ENCODE results near the gene ARPC2.
A peak's percentile ranks its signal among the peaks of the same experiment; 100 is the strongest.
"Not testable (repeated sequence)": the region's sequence is repeated elsewhere in the genome, so short reads cannot be mapped to it uniquely, and the experiment has no call there.

The ARPC2 gene

DNA sequence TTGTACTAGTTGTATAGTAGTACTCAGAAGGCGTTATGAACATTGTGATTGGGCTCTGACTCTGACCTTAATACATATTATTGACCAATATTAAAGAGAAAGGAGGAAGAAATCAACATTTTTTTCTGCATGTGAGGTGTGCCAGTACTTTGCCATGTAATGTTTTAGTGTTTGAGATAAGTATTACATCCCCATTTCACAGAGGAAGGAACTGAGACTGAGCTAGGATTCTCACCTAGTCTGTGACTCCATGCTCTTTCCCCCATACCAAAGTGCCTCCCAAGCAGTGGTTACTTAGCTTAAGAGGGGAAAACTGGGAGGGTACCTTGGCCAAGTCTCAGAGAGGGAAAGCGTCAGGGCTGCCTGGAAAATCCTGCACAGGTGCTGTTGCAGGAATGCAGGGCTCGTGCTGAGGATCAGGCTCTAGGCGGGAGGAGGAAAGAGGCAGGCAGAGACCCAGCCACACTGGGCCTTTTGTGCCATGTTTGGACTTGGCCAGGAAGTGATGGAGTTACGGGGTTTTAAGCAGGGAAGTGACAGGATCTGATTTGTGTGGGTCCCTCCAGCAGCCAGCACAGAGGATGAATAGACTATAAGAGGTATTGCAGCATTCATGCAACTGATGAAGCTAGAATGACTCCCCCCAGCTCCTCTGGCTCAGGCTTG lies 55.0 kb downstream of the ARPC2 start:
- no peak for DNase-seq

DNA sequence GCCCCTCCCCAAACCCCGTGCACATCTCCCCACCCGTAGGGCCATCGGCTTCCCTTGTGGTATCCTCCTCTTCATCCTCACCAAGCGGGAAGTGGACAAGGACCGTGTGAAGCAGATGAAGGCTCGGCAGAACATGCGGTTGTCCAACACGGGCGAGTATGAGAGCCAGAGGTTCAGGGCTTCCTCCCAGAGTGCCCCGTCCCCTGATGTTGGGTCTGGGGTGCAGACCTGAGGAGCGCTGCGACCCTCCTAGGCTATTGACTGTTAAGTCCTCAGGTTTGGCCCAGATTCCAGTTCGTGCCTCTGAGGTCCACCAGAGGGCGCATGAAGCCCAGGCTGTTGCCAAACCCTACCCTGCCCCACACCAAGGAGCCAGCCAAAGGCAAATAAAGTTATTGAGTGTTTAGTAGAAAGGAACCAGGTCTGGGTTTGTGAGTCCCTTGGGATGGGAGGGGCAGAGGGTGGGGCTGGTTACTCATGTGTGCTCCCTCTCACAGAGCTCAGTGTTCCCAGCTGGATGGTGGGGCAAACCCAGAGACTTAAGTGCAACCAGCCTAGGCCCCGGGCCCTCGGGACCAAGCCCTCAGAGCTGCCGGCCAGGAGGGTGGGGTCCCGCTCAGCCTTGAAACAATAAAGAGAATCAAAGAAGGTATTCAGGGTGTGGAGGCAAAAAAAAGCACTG lies 55.7 kb downstream of the ARPC2 start:
- peak; percentile 79 to 80 for DNase-seq

DNA sequence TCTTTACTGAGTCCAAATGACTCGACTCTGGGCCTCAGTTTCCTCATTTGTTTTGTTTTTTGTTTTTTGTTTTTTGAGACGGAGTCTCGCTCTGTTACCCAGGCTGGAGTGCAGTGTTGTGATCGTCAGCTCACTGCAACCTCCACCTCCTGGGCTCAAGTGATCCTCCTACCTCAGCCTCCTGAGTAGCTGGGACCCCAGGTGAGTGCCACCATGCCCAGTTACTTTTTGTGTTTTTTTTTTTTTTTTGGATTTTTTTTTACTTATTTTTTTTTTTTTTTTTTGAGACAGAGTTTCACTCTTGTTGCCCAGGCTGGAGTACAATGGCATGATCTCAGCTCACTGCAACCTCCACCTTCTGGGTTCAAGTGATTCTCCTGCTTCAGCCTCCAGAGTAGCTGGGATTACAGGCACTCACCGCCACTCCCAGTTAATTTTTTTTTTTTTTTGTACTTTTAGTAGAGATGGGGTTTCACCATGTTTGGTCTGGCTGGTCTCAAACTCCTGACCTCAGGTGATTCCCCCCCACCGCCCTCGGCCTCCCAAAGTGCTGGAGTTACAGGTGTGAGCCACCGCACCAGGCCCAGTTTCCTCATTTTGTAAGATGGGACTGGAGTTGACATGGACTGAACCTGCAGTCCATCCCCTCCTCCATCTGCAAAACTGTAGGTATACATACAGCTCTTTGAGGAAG lies 56.4 kb downstream of the ARPC2 start:
- DNase-seq, result not testable (repeated sequence)

DNA sequence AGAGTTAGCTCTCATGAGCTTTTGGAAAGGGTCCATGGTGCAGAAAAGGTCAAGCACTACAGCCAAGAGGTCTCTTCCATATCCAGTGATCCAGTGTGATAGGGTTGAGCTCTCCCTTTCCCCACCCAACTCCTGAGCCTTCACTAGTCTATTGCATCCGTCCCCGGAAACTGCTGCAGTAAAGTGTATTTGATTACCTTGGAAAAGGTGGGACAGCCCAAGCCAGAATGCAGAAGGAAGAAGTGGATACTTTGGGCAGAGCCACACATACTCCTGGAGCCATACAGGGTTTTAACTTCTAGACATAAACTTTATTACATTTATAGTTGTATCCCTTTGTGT lies 56.9 kb downstream of the ARPC2 start:
- no peak for DNase-seq

DNA sequence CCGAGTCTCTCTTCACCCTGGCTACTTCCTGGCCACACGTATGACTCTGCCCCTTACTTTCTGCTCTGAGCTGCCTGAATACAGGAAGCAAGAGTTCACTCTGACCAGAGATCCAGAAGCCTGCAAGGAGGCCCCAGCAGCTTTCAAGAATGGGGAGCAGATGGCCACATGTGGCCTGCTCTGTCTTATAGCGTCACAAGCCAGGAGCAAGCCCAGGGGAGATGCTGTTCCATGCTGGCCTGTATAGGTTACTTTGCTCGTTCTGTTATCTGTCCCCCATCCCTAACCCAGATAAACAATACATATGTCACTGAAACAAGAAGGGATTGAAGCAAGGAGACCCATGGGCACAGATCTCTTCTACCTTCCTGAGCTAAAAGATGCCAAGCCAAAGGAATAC lies 57.6 kb downstream of the ARPC2 start:
- DNase-seq, result no peak

DNA sequence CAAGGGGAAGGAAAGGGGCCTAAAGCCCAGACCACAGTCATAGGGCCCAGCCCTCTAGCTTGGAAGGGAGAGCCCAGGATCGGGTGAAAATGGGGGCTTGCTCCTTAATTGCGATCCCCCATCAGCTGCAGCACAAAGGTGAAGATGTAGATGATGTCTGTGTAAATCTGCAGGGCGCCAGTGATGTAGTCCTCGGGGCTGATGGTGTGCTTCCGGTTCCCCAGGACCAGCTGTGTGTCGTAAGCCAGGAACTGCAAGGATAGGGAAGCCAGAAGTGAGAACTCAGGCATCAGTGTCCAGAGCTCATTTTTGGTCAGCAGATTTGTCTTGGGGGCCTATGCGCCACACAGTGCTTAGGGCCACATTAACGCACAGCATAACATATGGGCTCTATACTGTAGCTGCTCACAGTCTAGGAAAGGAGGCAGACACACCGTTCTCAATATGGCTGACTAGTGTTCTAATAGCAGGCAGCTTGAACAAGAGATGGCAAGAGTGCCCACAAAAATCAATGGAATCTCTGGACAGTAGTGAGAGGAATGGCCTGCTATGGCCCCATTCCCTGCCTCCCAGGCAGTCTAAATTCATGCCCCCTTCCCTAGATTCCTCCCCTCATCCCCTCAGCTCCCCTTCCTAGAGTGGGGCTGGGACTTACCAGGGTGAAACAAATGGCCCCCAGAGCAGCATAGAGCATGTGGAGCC lies 58.5 kb downstream of the ARPC2 start:
- no peak for DNase-seq

DNA sequence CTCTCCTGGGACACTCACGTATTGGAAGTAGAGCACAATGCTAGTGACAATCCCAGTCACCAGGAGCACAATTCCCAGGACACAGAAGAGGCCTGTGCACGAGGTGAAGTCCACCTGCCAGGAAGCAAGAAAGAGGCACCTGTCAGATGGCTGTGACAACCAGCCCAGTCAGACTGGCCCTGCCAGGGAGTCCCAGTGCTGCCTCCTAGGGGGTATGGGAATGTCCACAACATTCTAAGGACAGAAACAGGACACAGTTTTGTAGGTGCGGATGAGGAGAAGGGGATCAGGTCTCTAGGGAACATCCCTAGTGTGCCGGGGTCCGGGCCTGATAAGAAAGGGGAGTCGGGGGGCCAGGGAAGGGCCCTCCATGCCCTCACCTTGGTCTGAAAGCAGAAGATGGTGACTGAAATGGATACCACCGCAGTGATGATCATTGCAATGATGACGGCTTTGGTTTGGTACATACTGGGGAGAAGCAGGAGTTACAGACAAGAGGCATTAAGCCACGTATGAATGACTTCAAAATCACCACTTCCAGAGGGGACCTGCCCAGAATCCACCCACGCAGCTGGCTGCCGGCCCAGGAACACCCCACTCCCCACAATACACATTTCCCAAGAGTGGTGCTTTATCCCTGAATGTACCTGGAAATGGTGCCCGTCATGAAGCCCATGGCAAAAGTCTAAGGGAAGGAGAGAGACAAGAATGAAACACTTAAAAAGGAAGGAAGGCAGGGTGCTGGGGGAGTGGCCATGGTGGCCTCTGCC lies 60.2 kb downstream of the ARPC2 start:
- no peak for DNase-seq

DNA sequence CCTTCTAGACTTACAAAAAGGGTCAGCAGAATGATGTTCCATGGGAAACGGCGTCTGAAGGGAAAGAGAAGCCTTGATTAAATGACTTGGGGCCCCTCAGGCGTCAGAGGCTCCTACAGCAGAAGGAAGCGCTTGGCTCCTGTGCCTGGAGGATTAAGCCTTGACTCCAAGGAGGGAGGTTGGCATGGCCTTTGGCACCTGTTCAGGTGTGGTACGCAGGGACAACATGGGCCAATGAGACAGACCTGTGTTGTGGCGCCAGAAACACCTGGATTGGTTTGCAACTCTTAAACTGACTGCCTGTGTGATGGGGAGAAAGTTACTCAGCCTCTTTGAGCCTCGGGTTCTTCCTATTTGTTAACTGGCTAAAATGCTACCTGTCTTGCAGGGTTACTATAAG lies 60.9 kb downstream of the ARPC2 start:
- no peak for DNase-seq

DNA sequence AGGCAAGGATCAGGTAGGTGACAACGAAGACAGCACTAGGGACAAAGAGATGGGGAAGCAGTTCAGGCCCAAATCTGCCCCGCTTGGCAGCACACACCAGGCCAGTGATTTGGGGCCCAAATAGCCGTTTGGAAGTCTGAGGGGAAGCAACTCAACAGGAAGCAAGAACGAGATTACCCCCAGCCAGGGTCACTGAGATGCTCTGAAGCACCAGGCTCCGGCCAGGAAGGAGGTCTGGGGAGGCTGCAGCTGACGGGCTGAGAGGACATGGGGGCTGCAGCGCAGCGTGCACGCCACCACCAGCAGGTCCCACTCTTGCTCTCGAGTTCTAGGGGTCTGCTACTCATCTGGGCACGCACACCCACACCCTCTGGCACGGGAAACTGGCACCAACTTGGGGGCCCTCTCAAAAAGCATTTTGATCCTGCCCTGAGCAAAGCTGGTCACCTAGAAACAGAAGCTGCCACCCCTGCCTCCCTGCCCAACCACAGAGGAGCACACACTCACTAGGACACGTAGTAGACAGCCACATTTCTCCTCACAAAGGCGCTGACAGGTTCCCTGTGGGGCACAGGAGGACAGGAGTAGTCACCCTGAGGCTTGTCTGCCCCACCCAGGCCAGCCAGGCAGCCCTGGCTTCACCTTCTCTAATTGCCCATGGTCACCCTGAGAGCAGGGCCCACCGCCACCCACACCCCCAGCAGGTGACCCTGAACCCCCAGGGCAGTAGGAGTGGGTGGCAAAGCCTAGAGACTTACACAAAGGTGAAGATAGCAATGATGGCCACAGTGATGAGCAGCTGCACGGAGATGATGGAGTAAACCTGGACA lies 61.8 kb downstream of the ARPC2 start:
- no peak for DNase-seq

DNA sequence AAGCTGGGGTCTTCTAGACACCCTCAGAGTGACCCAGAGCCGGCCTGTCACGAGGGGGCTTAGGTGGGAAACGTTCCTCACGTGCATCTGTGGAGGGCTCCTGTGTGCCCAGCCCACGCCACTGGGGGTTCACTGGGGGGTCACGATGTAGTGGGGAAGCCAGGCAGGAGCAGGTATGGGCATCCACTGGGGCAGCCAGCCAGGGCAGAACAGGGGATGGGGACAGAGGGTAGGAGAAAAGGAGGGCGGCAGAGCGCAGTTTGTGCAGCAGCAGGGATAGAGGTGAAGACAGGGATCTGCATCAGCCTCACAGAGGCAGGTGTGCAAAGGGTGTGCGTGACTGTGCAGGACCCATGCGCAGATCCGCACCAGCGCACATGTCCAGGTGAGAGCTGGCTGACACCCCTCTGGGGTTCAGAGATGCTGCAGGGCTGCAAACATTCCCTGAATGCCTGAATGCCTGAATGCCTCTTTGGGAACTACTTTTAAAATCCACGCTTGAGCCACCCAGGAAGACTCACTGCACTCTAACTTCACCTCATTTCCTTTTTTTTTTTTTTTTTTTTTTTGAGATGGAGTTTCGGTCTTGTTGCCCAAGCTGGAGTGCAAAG lies 63.4 kb downstream of the ARPC2 start:
- DNase-seq, result no peak

DNA sequence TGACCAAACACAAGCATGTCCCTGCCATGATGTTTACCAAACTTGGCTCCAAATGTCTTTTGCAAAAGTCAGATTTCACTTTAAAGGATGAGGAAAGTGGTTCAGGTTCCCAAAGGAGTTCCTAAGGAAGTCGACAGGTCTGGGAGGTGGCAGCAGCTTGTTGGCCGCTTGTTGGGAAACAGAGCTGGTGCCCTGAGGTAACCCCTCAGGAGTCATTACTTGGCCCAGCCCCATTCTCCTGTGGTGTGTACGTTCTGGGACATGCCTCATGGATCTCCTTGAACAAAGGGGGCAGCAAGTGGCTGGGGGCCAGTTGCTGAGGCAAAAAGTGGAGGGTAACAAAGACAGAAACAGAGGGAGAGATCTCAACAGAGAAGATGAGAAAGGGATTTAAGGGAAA lies 64.5 kb downstream of the ARPC2 start:
- no peak for DNase-seq

DNA sequence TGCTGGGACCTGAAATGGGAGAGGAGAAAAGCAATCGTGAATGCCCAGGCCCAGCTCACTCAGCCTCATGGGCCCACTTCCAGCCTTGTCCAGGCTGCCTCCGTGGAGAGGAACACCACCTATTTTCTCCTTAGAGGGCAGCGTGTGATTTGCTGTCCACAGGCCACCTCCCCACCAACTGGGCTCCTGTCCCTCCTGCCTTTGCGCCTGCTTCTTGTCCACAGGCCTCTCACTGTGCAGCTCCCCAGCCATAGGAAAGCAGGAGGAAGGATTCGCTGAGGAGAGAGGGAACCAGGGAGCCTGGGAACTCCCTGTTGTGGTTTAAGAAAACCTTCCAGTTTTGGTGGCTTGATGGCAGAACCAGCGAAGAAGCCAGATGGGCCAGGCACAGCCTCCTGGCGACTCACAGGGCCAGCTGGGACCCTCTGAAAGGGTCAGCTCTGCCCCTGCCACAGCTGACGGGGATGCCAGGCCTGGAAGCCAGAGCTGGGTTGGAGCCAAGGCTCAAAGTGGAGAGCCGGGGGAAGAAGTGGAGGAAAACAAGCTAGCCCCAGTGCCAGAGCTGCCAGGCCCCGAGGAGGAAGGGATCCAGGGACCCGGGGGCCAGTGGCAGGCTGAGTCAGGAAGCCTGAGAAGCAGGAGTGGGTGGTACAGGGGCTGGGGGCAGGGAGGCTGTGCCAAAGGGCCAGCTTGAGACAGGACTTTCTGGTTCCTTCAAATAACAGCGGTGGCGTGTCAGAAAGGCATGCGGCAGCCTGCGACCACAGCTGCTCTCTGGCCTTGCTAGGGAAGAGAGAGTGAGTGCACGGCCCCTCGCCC lies 65.4 kb downstream of the ARPC2 start:
- DNase-seq, result no peak

DNA sequence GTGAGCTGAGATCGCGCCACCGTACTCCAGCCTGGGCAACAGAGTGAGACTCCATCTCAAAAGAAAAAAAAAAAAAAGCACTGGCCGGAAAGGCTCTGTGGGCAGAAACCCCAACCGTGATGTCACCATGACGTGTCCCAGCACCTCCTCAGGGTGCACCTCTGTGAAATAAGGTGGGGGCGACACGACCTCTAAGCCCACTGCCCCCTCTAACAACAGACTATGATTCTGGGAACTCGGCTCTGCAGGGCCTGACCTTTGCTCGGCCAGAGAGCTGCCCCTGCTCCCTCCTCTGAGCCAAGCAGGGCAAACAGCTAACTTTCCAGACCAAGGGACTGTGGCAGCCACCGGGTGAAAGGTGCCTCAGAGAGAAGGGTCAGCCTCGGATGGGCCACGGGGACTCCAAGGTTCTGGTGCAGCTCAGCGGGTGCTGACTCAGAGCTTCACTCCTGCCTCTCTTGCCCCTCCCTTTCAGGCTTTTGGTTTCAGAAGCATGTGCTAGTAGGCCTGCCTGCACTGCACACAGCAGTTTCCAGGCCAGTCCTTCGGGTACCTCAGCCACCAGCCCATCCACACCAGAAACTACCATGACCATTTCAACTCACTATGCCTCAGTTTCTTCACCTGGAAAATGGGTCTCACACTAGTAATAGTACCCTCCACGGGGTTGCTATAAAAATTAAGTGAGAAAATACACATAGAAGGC lies 67.3 kb downstream of the ARPC2 start:
- DNase-seq, result peak; percentile 65 to 67

DNA sequence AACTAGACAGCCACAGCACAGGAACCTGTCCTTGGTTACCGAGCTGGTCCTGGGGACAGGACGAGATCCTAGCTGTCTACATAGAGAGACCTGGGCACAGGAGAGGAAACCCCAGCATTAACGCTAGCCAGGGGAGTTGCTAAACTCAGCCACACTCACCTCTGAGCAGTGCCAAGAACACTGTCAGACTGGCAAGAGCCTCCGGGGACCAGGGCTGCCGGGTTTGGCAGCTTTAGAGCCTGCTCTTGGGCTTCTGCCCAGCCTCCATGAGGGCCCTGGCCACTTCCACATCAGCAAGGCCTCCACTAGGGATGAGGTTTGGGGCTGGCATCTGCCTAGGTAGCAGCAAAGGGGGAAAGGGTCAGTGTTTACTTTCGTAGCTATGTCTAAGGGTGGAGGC lies 68.6 kb downstream of the ARPC2 start:
- no peak for DNase-seq

DNA sequence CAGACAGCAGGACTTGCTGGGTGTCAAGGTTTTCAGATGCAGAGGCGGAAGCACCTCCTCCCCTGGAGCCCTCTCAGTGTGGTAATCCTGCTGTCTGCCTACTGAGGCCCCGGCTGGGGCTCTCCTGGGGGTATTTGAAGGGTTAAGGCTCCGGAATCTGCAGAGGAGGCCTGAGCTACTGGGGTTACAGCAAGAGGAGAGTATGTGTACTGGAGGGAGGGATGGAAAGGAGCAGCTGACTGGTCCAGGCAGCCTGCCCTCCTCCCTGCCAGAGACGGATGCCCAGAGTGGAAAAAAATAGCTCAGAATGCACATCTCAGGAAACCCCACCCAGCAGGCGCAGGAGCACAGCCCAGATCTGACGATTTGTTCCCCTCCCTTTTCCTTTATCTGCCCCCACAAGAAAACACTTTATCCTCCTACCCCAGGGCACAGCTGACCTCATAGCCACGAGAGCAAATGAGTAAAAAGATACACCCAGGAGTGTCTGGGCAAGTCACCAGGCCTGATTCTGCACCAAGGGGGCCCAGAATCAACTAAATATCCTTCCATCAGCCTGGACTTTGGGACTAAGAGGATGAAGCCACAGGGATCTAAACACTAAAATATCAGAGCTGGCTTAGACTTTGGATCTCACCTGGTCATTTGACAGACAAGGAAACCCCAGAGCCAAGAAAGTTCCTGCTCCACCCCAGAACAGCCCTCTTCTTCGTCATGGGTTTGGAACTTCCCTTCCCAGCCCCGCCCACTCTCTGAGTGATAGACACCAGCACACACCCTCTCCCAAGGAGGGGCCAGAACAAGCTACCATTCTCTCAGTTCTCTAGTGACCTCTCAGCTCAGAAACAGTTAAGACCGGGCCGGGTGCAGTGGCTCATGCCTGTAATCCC lies 69.8 kb downstream of the ARPC2 start:
- peak; percentile 79 for DNase-seq

DNA sequence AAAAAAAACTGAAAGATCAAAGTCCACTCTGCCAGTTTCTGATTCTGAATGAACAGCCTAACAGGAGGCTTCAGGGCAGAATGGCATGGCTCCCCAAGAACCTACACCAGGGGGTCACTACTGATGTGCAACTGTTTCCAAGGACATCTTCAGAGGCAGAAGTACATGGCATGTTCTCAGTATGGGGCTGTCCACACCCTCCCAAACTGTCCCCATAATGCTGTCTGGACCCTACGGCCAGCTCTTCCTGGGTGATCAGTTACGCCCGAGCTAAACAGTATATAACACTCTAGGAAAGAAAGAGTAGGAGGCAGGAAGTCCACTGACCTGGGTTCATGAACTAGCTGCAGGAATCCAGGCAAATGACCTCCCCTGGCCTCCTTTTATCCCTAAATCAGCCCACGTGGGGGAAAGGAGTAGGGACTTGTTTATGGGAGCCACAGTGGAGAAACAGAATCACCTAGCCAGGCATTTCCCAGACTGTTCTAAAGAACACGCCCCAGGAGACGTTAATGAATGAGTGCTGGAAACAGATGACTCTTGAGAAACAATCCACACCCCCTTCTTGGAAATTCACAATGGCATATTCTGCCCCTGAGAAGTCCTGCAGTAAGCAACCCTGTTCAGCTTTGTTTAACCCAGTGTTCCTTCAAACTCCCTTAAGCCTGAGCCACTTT lies 72.8 kb downstream of the ARPC2 start:
- no peak for DNase-seq

DNA sequence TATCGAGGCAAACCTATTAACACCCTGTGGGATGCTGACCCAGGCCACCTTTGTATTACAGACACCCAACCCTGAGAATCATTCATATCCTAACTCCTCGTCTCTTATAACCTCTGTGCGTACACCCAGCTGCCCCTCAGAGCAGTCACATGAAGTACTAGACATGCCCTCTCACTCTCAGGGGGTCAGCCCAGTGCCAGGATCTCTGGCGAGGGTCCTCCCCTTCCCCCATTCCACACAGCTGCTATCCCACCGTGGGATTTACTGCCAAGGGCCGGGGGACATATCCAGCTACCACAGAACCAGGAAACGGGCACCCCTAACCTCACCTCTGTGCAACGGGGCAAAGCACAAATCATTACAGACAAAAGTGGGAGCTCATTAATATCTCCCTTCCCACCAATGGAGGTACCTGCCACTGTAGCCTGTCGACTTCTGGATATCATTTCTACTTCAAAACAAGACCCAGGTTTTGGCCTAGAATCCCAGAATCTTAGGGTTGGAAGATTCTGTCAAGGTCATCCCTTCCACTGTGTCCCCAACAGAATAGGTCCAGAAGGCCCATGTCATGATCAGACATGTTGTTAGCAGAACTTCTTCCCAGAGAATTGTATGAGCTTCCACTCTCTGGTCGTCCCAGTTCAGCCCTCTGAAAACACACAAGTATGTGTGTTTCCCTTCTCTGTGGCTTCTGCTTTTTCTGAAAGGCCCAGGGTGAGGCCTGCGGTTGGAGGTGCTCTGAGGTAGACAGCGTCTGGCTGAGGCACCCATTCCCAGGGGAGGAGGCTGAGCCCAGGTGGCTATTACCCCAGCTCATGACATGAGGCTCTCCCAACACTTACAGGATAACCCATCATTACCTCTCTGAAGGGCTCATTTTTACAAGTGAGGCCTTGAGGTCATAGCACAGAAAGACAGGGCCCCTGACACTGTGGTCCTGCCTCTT lies 73.6 kb downstream of the ARPC2 start:
- DNase-seq, result peak; percentile 42 to 50

Data from stimulated activated CD4-positive, alpha-beta T cell treated with anti-CD3 and anti-CD28 coated beads, Interleukin-2, amount 100 ng/mL, for 24 hours (primary cell).